ENCODE results near the gene LMO1. TPM values are rescaled to one million over a fixed set of nuclear protein-coding genes. Genes with fewer than 3 reads are reported as not detected.

LMO1 gene
- not detected for total RNA-seq

GRCh38 chr11:8263769-8264410, at the start of gene LMO1:
TSS of gene LMO1 (minus strand) at chr11:8263878. CDS start at chr11:8263362, 516 bp downstream.
- Mint-ChIP-seq H3K9me3 (no peaks in the 10 kb centered on the region), H3K4me3 (peak within 1 kb of the TSS; percentile 52), H3K36me3 (no peaks in the 10 kb centered on the region), H3K27ac (no peak within 1 kb of the TSS), H3K4me1 (peaks cover 11% of the 10 kb centered on the region), H3K27me3 (peaks cover 82% of the 10 kb centered on the region)
- peak; percentile 76 for DNase-seq

- DNase-seq = no peak
- no peak overlapping the region for H3K27ac Mint-ChIP-seq
- H3K9me3 Mint-ChIP-seq = no peaks in the 10 kb centered on the region
- no peak overlapping the region for H3K4me3 Mint-ChIP-seq
- no peaks in the 10 kb centered on the region for H3K4me1 Mint-ChIP-seq
- H3K27me3 Mint-ChIP-seq = peaks cover 5% of the 10 kb centered on the region
- no peaks in the 10 kb centered on the region for H3K36me3 Mint-ChIP-seq
Observed at GRCh38 chr11:8312986-8313385, 49.3 kb upstream of the LMO1 start.

GRCh38 chr11:8311366-8311765, 47.7 kb upstream of the LMO1 start:
- Mint-ChIP-seq H3K9me3 (no peaks in the 10 kb centered on the region), H3K4me3 (no peak overlapping the region), H3K36me3 (no peaks in the 10 kb centered on the region), H3K27me3 (peaks cover 5% of the 10 kb centered on the region), H3K27ac (no peak overlapping the region), H3K4me1 (no peaks in the 10 kb centered on the region)
- no peak for DNase-seq

- Mint-ChIP-seq H3K4me1 (no peaks in the 10 kb centered on the region), H3K4me3 (no peak overlapping the region), H3K27ac (no peak overlapping the region), H3K27me3 (peaks cover under 1% of the 10 kb centered on the region), H3K9me3 (no peaks in the 10 kb centered on the region), H3K36me3 (no peaks in the 10 kb centered on the region)
- DNase-seq = no peak
Observed at GRCh38 chr11:8310743-8311298, 47.1 kb upstream of the LMO1 start.

- H3K4me3 Mint-ChIP-seq = no peak overlapping the region
- H3K27me3 Mint-ChIP-seq = no peaks in the 10 kb centered on the region
- no peaks in the 10 kb centered on the region for H3K9me3 Mint-ChIP-seq
- H3K27ac Mint-ChIP-seq = no peak overlapping the region
- H3K36me3 Mint-ChIP-seq = no peaks in the 10 kb centered on the region
- H3K4me1 Mint-ChIP-seq = no peaks in the 10 kb centered on the region
- DNase-seq = no peak
Observed at GRCh38 chr11:8309862-8310261, 46.2 kb upstream of the LMO1 start.

- Mint-ChIP-seq H3K4me1 (no peaks in the 10 kb centered on the region), H3K4me3 (no peak overlapping the region), H3K36me3 (no peaks in the 10 kb centered on the region), H3K27me3 (no peaks in the 10 kb centered on the region), H3K27ac (no peak overlapping the region), H3K9me3 (no peaks in the 10 kb centered on the region)
- DNase-seq = no peak
Observed at GRCh38 chr11:8309311-8309710, 45.6 kb upstream of the LMO1 start.

- Mint-ChIP-seq H3K27me3 (no peaks in the 10 kb centered on the region), H3K9me3 (peaks cover 8% of the 10 kb centered on the region), H3K4me1 (no peaks in the 10 kb centered on the region), H3K4me3 (no peak overlapping the region), H3K27ac (no peak overlapping the region), H3K36me3 (no peaks in the 10 kb centered on the region)
- no peak for DNase-seq
Observed at GRCh38 chr11:8307601-8308000, 43.9 kb upstream of the LMO1 start.

GRCh38 chr11:8301622-8302021, 37.9 kb upstream of the LMO1 start:
- Mint-ChIP-seq H3K36me3 (no peaks in the 10 kb centered on the region), H3K9me3 (peaks cover 13% of the 10 kb centered on the region), H3K27me3 (no peaks in the 10 kb centered on the region), H3K4me1 (no peaks in the 10 kb centered on the region), H3K27ac (no peak overlapping the region), H3K4me3 (no peak overlapping the region)
- DNase-seq = no peak

- peaks cover 13% of the 10 kb centered on the region for H3K9me3 Mint-ChIP-seq
- H3K27me3 Mint-ChIP-seq = no peaks in the 10 kb centered on the region
- no peaks in the 10 kb centered on the region for H3K4me1 Mint-ChIP-seq
- DNase-seq = no peak
- H3K4me3 Mint-ChIP-seq = no peak overlapping the region
- no peak overlapping the region for H3K27ac Mint-ChIP-seq
- H3K36me3 Mint-ChIP-seq = no peaks in the 10 kb centered on the region
Observed at GRCh38 chr11:8298801-8299786, 35.4 kb upstream of the LMO1 start.

GRCh38 chr11:8297781-8298440, 34.2 kb upstream of the LMO1 start:
- H3K36me3 Mint-ChIP-seq = no peaks in the 10 kb centered on the region
- DNase-seq = no peak
- H3K27me3 Mint-ChIP-seq = no peaks in the 10 kb centered on the region
- H3K4me3 Mint-ChIP-seq = no peak overlapping the region
- no peak overlapping the region for H3K27ac Mint-ChIP-seq
- H3K9me3 Mint-ChIP-seq = peaks cover 8% of the 10 kb centered on the region
- H3K4me1 Mint-ChIP-seq = no peaks in the 10 kb centered on the region

- Mint-ChIP-seq H3K4me3 (no peak overlapping the region), H3K9me3 (peaks cover 1% of the 10 kb centered on the region), H3K4me1 (no peaks in the 10 kb centered on the region), H3K36me3 (no peaks in the 10 kb centered on the region), H3K27ac (no peak overlapping the region), H3K27me3 (no peaks in the 10 kb centered on the region)
- DNase-seq = no peak
Observed at GRCh38 chr11:8296872-8297271, 33.2 kb upstream of the LMO1 start.

- no peak overlapping the region for H3K27ac Mint-ChIP-seq
- no peak for DNase-seq
- H3K27me3 Mint-ChIP-seq = no peaks in the 10 kb centered on the region
- no peaks in the 10 kb centered on the region for H3K9me3 Mint-ChIP-seq
- H3K4me3 Mint-ChIP-seq = no peak overlapping the region
- H3K4me1 Mint-ChIP-seq = no peaks in the 10 kb centered on the region
- no peaks in the 10 kb centered on the region for H3K36me3 Mint-ChIP-seq
Observed at GRCh38 chr11:8296038-8296649, 32.5 kb upstream of the LMO1 start.

- DNase-seq = no peak
- H3K36me3 Mint-ChIP-seq = no peaks in the 10 kb centered on the region
- H3K4me3 Mint-ChIP-seq = no peak overlapping the region
- H3K27ac Mint-ChIP-seq = no peak overlapping the region
- H3K9me3 Mint-ChIP-seq = no peaks in the 10 kb centered on the region
- H3K27me3 Mint-ChIP-seq = no peaks in the 10 kb centered on the region
- no peaks in the 10 kb centered on the region for H3K4me1 Mint-ChIP-seq
Observed at GRCh38 chr11:8294251-8294935, 30.7 kb upstream of the LMO1 start.

- H3K9me3 Mint-ChIP-seq = no peaks in the 10 kb centered on the region
- H3K4me1 Mint-ChIP-seq = no peaks in the 10 kb centered on the region
- H3K4me3 Mint-ChIP-seq = no peak overlapping the region
- DNase-seq = no peak
- H3K27ac Mint-ChIP-seq = no peak overlapping the region
- H3K27me3 Mint-ChIP-seq = no peaks in the 10 kb centered on the region
- no peaks in the 10 kb centered on the region for H3K36me3 Mint-ChIP-seq
Observed at GRCh38 chr11:8293171-8293570, 29.5 kb upstream of the LMO1 start.

Data from activated naive CD8-positive, alpha-beta T cell treated with anti-CD3 and anti-CD28 coated beads for 36 hours (primary cell).